Heart left ventricle (tissue), 16 donors: Measurements from ENCODE around the gene PLEKHA7. TPM values are rescaled to one million over a fixed set of nuclear protein-coding genes. Genes with fewer than 3 reads are reported as not detected.

ENCODE experiments used
- ATAC-seq, 4 donors: fragments of 200-7000 bp; cut with Tn5 transposase; one replicate each; pipeline ENCODE4 v1.9.1; 2020 to 2022; ENCODE audit warnings: moderate library complexity in 4 of 4, mild to moderate bottlenecking in 3 of 4, moderate number of reproducible peaks in 1 of 4
- DNase-seq, 5 donors: peaks; one replicate each; pipeline ENCODE4 v3.0.0-alpha.2; 2020
- H3K27ac ChIP-seq, 12 donors: fragments of 200-600 bp; sonication (generic) in 4 of 12; one replicate each; pipeline versions ENCODE4 v1.5.0 to v1.8.0; 2016 to 2022; ENCODE audit warnings: mild to moderate bottlenecking in 2 of 12
- H3K27me3 ChIP-seq, 9 donors: fragments of 200-600 bp; sonication (generic) in 2 of 9; one replicate each; pipeline versions ENCODE4 v1.5.1 to v1.8.0; 2016 to 2022; ENCODE audit warnings: mild to moderate bottlenecking in 3 of 9
- H3K36me3 ChIP-seq, 9 donors: fragments of 200-600 bp; sonication (generic) in 2 of 9; one replicate each; pipeline versions ENCODE4 v1.5.0 to v1.8.0; 2018 to 2022; ENCODE audit warnings: mild to moderate bottlenecking in 2 of 9
- H3K4me1 ChIP-seq, 12 donors: fragments of 200-600 bp; sonication (generic) in 4 of 12; one replicate each; pipeline versions ENCODE4 v1.5.0 to v1.8.0; 2016 to 2022; ENCODE audit warnings: mild to moderate bottlenecking in 3 of 12
- H3K4me3 ChIP-seq, 12 donors: fragments of 200-600 bp; sonication (generic) in 4 of 12; one replicate each; pipeline versions ENCODE4 v1.5.0 to v1.8.0; 2017 to 2022; ENCODE audit warnings: mild to moderate bottlenecking in 9 of 12, moderate library complexity in 4 of 12
- H3K9me3 ChIP-seq, 12 donors: fragments of 200-600 bp; sonication (generic) in 4 of 12; one replicate each; pipeline versions ENCODE4 v1.5.0 to v1.8.0; 2016 to 2022; ENCODE audit warnings: mild to moderate bottlenecking in 1 of 12
- CTCF ChIP-seq, 12 donors: fragments of 200-600 bp; sonication (generic) in 4 of 12; IDR thresholded peaks; one replicate each; pipeline versions ENCODE4 v1.5.0 to v1.8.0; 2018 to 2022; ENCODE audit warnings: antibody characterized with exemption in 12 of 12, mild to moderate bottlenecking in 5 of 12
- POLR2A ChIP-seq, 2 donors: fragments of 450-650 bp; IDR thresholded peaks; one replicate each; pipeline ENCODE4 v1.6.1; 2017; ENCODE audit warnings: antibody characterized with exemption in 2 of 2, mild to moderate bottlenecking in 2 of 2, moderate library complexity in 2 of 2
- WGBS, 4 donors: extraction: QIAGEN DNeasy Blood & Tissue Kit in 2 of 4; methylation state at CpG; one replicate each; pipeline versions ENCODE4 v1.1.5 to v1.1.7; 2013 to 2018; 5-methylcytosine and 5-hydroxymethylcytosine counted together
- intact Hi-C, 10 donors: fragments of 100-400 bp; cut with DNase I; formaldehyde crosslinking; loops; one replicate each; pipeline versions ENCODE4 v1.11.1 to v1.14.2; 2022
- polyA plus RNA-seq, 2 donors: library from polyadenylated mRNA; stranded (reverse); fragments of 200-250 nt; gene quantifications; one replicate each; pipeline ENCODE4 v1.2.3, GENCODE V29; 2013
- total RNA-seq, 9 donors: library from RNA; depleted of rRNA in 2 of 9; stranded (reverse); fragments of >200 nt in 2 of 9; fragmentation: NEBNext Ultra II Directional in 3 of 9; extraction: Animal tissue kit (Norgen Biotek cat#: 25700) in 3 of 9; gene quantifications; one replicate each; pipeline versions ENCODE4 v1.1.0 to v1.2.4, GENCODE V29; 2016 to 2023
- donor health status: ischemic (EF 13 %, LVEDD 7.1; RV severe dilation, severe dysfunction).
- donor health status: healthy with polysubstance abuse.
- donor health status: DM: no; HTN: yes; CAD: no.
- donor health status: DM: no; HTN: no; CAD: no.
- donor health status: ischemic (EF 25% LVEDD 6.9; RV normal size, moderate dysfunction).
- donor health status: ischemic (EF 25% LVEDD 5.7; RV mildly dilated, moderate dysfunction).
- donor health status: healthy.
- donor health status: DM: yes; HTN: yes; CAD: no.
- donor health status: ischemic (EF 35%, LVEDD 5.7; RV mildly dilated, moderate dysfunction).
- donor health status: nonischemic (EF 11% LVEDD 7.7; RV severe dilation, severe dysfunction).
- donor health status: DM: yes; HTN: yes; CAD: no.
- donor health status: PGD.
- donor health status: ischemic (EF 29% LVEDD 5.4; RV normal size, mild dysfunction).
- donor health status: nonischemic (EF 23%, LVEDD 6.1; RV moderate dilation, normal function).

The PLEKHA7 gene
- total and polyA plus RNA-seq, 11 donors = 13.1 to 57.5 (median 23.5) TPM

- H3K9me3 ChIP-seq = no peaks in the 10 kb centered on the region
- TF ChIP-seq CTCF (IDR thresholded peaks at IDR 0.05) = no peak
- intact Hi-C loops = loop anchor here in 1 of 10 donors (10.0 kb wide), 1 partner anchor 50 kb away; no protein-coding TSS in a partner anchor
- no peaks in the 10 kb centered on the region for H3K27me3 ChIP-seq
- H3K4me1 ChIP-seq = no peaks in the 10 kb centered on the region
- H3K36me3 ChIP-seq = no peaks in the 10 kb centered on the region
- ATAC-seq = no peak
- no peak overlapping the region for H3K4me3 ChIP-seq
- no peak for DNase-seq
- no peak overlapping the region for H3K27ac ChIP-seq
- WGBS, 4 donors = 79 to 82% (median 80%) methylated on average over 7 of the region's 7 CpGs
These were observed 9.6 kb downstream of the PLEKHA7 start for GRCh38 chr11:17004486-17005148.

GRCh38 chr11:17003426-17003825 lies 10.8 kb downstream of the PLEKHA7 start:
- 78 to 89% (median 85%) methylated on average over 2 of the region's 2 CpGs for WGBS, 4 donors

DNA sequence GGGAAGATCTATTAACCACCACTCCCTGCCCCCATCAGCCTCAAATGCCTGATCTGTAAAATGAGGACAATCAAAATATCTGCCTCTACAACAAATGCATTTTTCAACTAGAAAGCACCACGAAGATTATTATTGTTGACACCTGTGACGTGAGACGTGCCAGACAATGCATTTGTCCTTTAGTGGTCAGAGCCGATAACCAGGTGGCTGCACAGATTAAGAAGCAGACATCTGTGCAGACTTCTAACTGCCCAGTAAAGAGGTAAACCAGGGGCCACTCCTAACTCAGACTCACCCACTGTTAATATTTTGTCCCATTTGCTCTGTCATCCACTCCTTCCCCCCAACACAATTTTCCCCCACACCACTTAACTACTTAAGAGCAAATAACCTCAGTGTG lies 11.7 kb downstream of the PLEKHA7 start:
- Histone ChIP-seq H3K9me3 (no peaks in the 10 kb centered on the region), H3K4me1 (peaks cover 0 to 6% (median 0%) of the 10 kb centered on the region in 12 donors), H3K36me3 (no peaks in the 10 kb centered on the region), H3K27ac (no peak overlapping the region), H3K4me3 (no peak overlapping the region), H3K27me3 (no peaks in the 10 kb centered on the region)
- ATAC-seq (no peak), DNase-seq (no peak)
- 76 to 88% (median 80%) methylated on average over 4 of the region's 4 CpGs for WGBS, 4 donors
- TF ChIP-seq CTCF (IDR thresholded peaks at IDR 0.05) (no peak), POLR2A (IDR thresholded peaks at IDR 0.05) (no peak)
- intact Hi-C loops = loop anchor here in 1 of 10 donors (10.0 kb wide), 1 partner anchor 48 kb away; no protein-coding TSS in a partner anchor

More at GRCh38 chr11:17003426-17003825, 10.8 kb downstream of the PLEKHA7 start:
- ATAC-seq (no peak), DNase-seq (no peak)
- Histone ChIP-seq H3K4me3 (no peak overlapping the region), H3K4me1 (no peaks in the 10 kb centered on the region), H3K27ac (no peak overlapping the region), H3K36me3 (no peaks in the 10 kb centered on the region), H3K9me3 (no peaks in the 10 kb centered on the region), H3K27me3 (no peaks in the 10 kb centered on the region)
- no peak for TF ChIP-seq CTCF (IDR thresholded peaks at IDR 0.05)
- TF ChIP-seq POLR2A (IDR thresholded peaks at IDR 0.05) = no peak
- intact Hi-C loops = loop anchor here in 1 of 10 donors (10.0 kb wide), 1 partner anchor 49 kb away; no protein-coding TSS in a partner anchor

DNA sequence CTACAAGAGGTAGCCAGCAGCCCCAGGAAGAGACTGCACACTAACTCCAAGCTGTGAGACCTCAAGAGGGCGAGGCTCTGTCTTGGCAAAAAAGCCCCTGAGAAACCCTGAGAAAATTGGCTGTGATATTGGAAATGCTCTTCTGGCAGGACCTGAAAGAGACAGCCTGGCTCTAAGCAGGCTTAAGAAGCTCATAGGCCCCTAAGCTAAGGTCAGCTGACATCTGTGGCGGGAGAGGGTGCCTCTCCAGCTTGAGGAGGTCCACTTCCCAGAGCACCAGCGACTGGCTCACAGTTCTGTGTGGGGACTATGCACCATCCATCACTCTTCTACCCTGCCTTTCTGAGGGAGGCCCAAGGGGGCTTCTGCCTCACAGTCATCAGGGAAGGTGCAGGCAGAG lies 12.4 kb downstream of the PLEKHA7 start:
- ATAC-seq (no peak), DNase-seq (no peak)
- WGBS, 4 donors = 79 to 90% (median 89%) methylated on average over 2 to 3 of the region's 3 CpGs
- no peaks in the 10 kb centered on the region for H3K27me3 ChIP-seq
- peaks cover 0 to 13% (median 5%) of the 10 kb centered on the region in 12 donors for H3K4me1 ChIP-seq
- H3K36me3 ChIP-seq = no peaks in the 10 kb centered on the region
- no peak overlapping the region for H3K27ac ChIP-seq
- TF ChIP-seq CTCF (IDR thresholded peaks at IDR 0.05) (no peak), POLR2A (IDR thresholded peaks at IDR 0.05) (no peak)
- intact Hi-C loops = loop anchor here in 1 of 10 donors (10.0 kb wide), 1 partner anchor 47 kb away; no protein-coding TSS in a partner anchor
- no peaks in the 10 kb centered on the region for H3K9me3 ChIP-seq
- no peak overlapping the region for H3K4me3 ChIP-seq
